Measurements from ENCODE around the gene SPATA9.
"Not testable (repeated sequence)": the region's sequence is repeated elsewhere in the genome, so short reads cannot be mapped to it uniquely, and the experiment has no call there.

The SPATA9 gene

DNA sequence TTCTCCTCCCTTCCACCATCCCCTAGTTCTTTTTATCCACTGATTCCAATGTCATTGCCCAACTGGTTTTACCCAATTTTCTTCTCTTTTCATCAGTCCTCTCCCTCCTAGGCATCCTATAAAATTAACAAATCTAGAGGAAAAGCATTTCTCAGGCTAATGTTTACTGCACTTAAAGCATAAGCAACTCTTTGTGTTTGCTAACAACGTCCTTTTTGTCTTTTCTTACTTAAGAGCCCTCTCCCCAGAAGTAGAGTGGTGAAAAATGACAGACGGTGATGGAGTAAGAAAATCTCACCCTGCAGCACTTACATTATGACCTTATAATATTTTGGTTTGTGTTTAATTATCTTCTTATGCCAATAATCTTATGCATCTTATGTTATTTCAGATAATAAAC, 1.6 kb upstream of the SPATA9 start:
- no peak for DNase-seq (ENCODE audit: low read depth)

DNA sequence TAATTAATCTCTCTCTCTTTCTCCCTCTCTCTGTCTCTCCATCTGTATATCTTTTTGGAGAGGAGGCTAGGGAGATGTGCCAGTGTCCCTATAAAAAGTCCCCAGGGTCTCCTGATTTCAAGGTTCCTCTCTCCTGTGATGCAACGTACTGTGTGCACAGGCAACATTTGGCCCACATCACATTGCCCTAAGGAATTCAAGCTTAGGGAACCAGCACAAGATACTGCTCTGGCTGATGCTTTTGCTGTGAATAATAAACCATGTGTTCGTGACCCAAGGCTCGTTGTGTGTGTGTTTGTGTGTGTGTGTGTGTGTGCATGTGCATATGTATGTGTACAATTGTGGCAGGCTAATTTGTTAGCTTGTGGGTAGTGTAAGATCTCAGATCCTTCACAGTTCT, 9.7 kb downstream of the SPATA9 start:
- DNase-seq (ENCODE audit: low read depth) = no peak

DNA sequence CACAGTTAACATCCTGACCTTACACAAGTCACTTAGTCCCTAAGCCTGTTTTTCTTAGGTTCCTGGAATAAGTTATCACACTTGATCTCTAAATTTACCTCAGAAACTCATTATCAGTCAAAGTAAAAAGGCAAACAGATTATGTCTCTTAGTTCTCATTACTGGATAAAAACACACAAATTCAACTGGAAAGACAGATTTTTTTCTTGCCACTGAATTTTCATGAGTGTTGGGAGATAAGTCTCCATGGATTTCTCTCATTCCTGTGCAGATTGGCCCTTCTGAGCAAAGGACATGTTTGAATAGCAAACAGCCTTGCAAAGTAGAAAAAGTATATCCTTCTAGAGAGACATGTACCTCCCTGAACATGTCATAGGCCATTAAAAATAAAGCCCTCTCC, 10.2 kb downstream of the SPATA9 start:
- no peak for DNase-seq (ENCODE audit: low read depth)

DNA sequence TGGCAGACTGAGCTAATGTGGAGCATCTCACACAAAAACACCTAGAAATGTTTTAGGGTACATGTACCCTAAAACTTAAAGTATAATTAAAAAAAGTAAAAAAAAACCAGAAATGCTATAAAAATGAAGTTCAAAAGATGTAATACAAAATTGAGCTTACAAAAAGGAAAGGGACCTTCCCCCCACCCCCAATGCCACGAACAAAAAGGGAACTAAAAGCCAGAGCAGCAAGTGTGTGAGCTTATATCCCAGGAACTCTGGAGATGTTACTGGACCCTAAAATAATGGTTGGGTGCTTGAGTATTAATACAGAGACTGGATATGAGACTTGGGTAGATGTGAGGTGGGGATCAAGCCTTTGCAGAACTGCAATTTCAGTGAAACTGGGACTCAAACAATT, 11.0 kb downstream of the SPATA9 start:
- no peak for DNase-seq (ENCODE audit: low read depth)

DNA sequence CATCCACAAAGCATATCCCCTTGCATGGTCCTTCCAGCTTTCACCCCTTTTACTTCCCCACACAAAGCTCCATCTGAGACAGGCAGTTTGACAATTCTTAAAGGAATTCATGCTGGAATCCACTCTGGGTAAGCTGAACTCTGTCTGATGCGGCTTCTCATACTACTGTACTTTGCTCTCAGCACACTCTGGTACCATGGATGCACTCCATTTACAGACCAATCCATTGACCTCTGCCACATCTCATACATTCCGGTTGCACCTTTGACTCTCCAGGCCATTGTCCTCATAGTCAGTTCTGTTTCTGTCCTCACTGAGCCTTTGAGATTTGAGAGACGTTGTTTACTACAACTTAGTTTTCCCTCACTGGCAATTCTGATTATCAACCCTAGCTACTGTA, 12.2 kb downstream of the SPATA9 start:
- no peak for DNase-seq (ENCODE audit: low read depth)

DNA sequence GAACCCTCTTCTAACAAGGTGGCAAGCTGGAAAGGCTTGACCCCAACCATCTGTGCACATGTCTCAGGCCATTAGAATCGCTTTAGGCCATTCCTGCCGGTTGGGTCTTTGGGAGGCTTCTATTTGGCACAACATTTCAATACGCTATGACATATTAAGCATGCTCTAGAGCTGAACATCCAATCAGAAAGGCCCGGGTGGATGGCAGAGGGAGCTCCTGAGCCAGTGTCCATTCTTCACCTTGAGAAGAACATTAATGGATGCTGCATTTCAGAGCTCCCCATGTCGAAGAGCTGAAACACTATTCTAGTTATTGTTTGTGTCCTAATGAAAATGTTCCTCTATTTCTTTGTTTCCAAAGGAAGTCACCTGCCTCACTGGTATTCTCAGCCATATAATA, 12.8 kb downstream of the SPATA9 start:
- DNase-seq (ENCODE audit: low read depth) = no peak

DNA sequence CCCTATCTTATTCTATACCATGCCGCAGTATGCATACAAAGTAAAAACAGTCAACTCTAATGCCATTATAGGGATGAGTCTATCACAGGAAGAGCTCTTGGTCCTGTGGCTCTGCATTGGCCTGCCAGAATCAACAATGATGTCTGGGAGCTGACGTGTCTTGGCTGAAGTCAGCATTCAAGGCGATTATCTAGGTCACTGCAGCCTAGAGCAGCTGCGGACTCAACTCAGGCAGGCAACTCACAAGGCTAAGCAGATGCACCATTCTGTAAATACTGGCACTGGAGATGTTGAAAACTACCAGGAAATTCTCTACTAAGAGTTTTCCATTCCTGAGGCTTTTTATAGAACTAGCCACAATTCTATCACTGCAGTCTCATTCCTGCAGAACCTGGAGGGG, 13.3 kb downstream of the SPATA9 start:
- no peak for DNase-seq (ENCODE audit: low read depth)

DNA sequence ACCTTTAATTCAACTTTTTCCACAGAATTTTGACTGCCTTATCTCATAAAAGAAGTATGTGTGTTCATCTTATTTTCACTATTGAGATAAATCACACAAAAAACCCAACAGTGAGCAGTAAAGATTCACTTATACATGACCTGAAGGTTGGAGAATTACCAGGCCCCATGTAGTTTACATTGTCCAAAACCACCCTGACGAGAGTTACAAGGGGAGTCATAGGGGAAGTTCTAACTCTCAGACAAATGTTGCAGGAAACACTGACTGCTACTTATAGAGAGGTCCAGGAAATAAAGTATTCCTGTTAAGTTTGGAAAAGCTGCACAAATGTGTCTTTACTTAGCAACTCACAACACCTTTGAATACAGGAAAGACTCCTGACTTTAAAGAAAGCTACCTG, 14.1 kb downstream of the SPATA9 start:
- DNase-seq (ENCODE audit: low read depth) = no peak

DNA sequence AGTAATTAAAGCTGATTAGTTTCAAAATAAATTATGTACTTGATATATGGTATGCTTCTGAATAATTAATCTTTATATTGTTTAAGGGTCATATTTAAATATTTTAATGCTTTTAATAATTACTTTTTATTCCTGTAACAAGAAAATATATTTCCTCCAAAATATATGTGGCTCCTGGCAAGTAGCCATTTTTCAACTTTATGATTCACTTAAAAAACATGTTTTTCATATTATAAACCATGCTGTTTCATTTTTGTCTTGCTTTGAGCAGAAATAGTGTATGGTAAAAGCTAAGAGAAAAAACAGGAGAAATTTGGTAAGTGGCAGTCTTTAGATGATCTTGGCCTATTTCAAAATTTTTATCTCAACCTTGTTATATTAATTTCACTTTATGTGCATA, 14.6 kb downstream of the SPATA9 start:
- DNase-seq (ENCODE audit: low read depth) = no peak

DNA sequence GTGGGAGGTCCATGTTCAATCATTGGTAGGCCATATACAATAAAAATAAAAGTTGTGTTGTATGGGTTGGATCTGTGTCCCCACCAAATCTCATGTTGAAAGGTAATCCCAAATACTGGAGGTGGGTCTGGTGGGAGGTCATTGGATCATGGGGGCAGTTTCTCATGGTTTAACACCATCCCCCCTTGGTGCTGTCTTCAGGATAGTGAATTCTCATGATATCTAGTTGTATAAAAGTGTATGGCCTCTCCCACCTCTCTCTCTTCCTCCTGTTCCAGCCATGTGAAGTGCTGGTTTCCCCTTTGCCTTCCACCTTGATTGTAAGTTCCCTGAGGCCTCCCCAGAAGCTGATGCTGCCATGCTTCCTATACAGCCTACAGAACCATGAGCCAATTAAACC, 15.1 kb downstream of the SPATA9 start:
- no peak for DNase-seq (ENCODE audit: low read depth)

DNA sequence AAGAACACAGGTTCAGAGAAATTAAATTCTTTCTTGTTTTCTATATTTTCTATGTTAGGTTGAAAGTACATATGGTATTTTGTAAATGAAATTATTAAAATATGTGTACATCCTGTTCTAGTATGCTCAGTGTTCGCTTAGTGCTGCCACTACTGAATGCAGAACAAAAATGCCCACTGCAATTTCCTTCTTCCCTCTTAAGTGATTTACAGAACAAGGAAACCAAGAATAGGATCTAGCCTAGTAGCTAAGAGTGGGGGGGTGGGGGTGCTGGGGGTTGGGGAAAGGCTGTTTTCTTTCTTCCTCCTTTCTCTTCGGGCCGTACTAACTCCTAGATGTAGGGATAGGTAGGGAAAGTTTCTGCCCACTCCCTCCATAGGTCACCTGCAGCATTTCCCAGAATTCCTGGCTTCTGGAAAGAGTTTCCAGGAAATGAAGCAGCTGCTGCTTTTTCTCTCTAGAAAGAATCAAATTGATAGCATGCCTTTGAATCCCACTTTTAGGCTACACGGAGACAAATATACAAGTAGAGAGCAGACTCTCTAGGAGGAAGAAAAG, 15.7 kb downstream of the SPATA9 start:
- no peak for DNase-seq (ENCODE audit: low read depth)

DNA sequence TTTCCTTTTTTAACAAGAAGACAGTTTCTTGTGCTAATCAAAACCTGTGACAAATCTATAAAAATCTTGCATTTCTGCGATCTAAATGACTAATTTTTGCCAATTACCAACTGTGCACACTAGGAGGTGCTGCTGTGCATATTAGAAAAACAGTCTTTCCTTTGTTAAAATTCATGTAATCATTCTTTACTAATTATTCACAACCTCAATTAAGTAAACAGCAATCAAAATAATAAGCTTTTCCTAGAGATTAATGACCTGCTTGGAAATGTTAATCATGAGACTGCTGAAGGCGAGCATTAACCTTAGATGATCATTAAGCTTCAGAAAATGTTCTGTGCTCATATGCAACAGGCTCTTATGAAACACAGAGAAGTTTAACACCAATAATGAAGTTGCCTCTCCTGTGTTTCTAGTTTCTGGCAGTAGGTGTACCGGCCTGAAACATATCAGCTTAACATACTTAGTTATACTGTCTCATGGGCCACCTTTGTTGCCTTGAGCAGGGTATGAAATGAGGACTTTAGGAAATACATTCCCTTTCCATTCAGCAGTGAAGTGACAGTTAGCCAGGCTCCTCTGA, 18.5 kb downstream of the SPATA9 start:
- DNase-seq (ENCODE audit: low read depth) = no peak

DNA sequence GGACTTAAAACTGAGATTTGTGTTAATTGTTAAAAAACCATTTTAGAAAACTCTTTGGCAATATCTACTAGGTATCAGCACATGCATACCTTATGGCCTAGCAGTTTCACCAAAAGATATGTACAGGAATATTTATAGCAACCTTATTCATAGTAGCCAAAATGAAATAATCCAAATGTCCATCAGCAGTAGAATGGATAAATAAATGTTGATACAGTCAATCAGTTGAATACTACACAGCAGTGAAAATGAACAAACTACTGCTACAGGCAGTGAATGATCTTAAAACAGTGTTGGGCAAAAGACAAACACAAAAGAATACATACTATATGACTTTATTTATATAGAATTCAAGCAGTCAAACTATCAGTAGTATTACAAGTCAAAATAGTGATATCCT, 19.8 kb downstream of the SPATA9 start:
- no peak for DNase-seq (ENCODE audit: low read depth)

DNA sequence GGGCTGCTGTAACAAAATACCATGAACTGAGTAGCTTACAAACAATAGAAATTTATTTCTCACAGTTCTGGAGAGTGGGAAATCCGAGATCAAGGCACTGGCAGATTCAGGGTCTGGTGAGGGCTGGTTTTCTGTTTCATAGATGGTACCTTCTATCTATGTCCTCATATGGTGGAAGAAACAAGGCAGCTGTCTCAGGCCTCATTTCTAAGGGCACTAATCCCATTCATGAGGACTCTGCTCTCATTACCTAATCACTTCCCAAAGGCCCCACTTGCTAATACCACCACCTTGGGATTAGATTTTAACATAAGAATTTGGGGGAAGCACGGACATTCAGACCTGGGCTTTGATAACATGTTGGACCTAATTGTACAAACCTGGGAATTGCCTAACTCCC, 22.7 kb downstream of the SPATA9 start:
- no peak for DNase-seq (ENCODE audit: low read depth)

DNA sequence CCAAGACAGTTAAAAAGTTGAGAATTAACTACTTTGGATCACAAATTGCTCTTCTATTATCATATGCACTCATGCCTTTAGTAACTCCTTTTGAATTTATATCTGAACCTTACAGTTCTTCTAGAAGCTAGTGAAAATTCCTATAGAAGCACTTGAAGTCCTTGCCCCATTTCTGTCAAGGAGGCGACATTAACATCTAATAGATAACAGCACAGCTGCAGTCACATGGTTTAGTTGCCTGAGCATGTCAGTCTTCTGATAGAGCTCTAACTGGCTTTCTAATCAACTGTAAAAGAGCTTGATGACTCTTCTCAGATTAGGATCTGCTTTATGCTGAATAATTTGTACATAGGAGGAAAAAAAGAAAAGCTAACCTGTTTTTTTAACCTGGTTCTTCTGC, 27.2 kb downstream of the SPATA9 start:
- DNase-seq (ENCODE audit: low read depth) = no peak

DNA sequence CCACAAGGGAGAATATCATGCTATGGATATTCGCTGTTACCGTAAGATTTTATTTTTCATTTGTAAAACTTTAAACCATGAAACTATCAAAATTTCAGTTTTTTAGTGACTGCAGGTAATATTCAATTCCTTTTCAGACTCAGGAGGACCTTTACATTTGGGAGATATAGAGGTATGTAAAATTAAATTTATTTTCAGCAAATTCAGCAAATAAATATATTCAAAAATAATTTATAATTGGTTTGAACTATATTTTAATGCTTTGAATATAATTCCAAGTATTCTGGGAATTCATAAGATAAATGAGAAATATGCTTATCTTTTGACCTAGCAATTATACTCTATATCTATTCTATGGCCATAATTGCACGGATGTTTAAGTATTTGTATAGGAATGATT, 28.6 kb downstream of the SPATA9 start:
- DNase-seq (ENCODE audit: low read depth) = no peak

DNA sequence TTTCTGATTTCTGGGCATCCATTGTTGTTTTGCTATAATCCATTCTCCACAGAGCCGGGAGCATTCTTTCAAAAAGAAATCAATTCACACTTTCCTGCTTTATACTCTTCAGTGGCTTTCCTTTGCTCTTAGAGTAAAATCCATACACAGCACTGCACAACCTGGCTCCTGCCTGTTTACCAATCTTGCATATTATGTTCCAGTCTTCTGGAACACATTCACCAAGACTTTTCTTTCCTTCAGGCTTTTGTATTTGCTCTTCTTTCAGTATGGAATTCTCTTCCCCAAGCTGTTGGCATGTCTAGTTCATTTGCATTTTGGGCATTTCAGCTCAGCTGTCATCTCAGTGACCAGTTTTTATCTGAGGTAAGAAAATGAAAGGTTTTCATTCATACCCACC, 29.9 kb downstream of the SPATA9 start:
- no peak for DNase-seq (ENCODE audit: low read depth)

DNA sequence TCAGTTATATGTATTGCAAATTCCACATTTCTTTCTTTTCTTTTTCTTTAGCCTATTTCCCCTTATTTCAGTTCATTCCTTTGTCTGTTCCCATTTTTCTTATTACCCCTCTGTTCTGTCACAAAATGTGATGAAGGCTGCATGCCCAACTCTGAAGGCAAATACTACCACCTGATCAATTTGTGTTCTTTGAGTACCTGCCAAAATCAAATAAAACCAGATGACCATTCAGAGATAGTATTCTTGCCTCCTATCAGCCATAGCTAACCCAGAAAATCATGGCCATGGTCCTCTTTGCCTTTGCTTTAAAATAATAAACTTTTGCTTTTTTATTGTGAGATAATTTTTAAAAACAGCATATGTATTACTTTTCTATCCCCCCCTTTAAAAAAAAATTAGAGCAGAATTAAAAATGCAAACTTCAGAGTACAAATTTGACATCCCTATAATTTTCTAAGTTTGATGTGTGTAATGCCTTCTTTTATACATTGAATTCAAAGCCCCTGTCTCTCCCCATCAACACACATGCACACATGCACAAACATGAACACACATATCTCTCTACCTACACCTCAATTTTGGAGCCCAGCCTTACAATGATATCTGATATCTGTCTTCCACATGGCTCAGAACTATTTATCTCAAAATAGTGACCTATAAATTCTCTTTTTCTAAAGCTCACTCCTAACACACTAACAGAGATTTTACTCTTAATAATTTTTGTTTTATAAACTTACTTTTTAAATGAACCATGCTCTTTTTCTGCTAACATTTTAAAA, 32.8 kb downstream of the SPATA9 start:
- no peak for DNase-seq (ENCODE audit: low read depth)

DNA sequence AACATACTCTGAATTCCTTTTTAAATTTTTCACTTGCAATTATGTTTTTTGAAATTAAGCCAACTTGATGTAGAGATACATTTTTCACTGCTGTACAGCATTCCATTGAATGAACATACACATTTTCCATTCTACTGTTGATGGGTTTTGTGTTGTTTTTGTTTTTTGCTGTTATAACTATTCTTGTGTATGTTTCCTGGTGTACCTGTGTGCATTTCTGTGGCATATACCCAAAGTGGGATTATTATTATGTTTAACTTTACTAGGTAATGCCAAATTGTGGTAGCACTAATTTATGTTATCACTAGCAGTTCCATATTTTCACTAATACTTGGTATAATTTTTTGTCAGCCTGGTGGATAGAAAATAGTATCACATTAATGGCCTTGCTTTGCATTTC, 33.5 kb downstream of the SPATA9 start:
- DNase-seq (ENCODE audit: low read depth) = no peak

DNA sequence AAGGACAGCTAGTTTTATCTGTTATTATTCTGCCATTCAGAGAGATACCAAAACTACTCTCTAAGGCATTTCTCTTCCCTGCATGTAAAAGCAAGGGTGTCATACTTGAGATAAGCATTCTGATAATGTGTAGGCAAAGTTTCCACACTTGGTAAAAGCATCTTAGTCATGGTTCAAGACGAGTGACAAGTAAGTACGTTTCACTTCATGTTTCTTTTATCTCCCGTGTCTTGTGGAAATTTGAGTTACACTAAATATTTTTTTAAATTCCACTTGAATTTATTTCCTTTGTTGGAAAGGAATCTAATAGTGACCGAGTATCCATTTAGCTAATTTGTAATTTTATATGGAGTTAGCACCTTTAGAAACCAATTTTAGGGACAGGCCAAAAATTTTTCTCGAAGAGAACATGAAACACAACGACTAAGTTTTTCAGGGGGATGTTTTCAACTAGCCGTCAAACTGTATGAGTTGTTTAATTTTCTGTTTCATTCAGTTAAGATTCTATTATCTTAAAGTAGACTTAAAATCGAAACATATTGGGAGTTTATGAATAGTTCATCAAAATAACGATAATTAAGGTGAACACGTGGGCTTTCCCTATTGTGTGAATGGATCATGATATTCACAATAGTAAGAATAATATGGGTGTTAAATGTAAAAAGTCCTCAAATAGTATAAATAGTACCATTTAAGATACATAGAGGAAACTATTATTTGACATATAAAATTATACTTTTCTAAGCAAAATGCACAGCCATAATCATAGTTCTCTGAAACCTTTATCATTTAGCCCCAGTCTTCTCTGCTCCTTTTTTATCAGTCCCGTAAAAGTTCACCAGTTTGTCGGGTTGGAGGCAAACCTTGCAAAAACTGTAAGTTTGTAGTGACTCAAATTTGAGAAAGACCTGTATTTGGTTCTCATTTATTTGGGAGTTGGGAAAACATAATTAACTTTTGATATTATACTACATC, 34.6 kb downstream of the SPATA9 start:
- DNase-seq (ENCODE audit: low read depth) = no peak

DNA sequence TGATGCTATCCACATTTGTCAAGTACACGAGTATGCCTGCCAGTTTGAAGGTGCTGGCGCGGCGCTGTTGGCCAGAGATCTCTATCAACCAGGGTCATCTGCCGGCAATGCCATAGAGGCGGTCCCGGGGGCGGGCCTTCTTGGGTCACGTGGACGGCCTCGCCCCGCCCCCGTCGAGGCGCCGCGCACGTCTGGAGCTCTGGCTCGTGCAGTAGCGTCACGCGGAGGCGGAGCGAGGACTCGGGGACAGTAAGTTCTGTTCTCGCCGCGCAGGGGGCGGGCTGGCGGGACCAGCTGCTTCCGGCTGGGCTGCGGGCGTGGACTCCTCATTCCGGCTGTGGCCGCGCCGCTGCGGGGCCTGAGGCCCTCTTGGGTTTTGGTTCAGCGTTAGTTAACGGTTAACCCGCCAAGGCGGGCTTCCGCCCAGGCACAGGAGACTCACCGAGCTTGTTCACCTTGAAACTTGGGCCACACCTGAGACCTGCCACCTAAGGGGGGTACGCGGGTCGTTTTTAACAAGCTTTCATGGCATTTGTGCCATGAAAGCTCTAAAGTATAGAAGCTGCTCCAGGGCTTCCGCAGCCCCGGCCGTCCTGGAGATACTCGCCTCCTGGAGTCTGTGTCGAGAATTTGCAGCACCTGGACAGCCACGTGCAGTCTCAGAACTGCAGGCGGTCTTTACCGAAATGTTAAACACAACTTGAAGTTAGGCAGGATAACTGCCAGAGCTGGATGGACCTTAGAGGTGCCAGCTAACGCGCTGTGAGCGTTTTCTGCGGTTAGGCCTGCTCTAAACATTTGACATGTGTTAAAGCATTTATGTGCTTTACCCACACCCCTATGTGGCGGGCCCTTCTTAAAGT, 36.0 kb downstream of the SPATA9 start, which contains the start of gene RFESD:
Gene RFESD (plus strand): TSS at position 209 of the 863 bp plus-strand sequence. CDS start 5,495 bp downstream, outside the sequence.
- DNase-seq (ENCODE audit: low read depth) = peak; percentile 89

DNA sequence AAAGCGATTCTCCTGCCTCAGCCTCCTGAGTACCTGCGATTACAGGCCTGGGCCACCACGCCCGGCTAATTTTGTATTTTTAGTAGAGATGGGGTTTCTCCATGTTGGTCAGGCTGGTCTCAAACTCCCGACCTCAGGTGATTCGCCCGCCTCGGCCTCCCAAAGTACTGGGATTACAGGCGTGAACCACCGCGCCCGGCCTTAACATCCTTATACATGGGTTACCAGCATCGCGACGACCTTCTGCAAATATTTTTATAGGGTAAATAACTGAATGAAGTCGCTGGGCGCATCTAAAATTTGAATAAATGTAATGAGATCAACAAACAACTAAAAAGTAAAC, 36.6 kb downstream of the SPATA9 start:
- not testable (repeated sequence) for DNase-seq (ENCODE audit: low read depth)
